NB4 (cell line): ENCODE results near the gene GALNT18.

Source experiments
- CTCF ChIP-seq: IDR thresholded peaks from one replicate; pipeline ENCODE4 v1.5.1; 2012; ENCODE audit warnings: low read depth, low read length
- MAX ChIP-seq: IDR thresholded peaks from 2 replicates; pipeline ENCODE4 v1.6.1; 2011; ENCODE audit warnings: low read depth, low read length
- MYC ChIP-seq: IDR thresholded peaks from 2 replicates; pipeline ENCODE4 v1.6.1; 2011; ENCODE audit warnings: low read depth, low read length
- POLR2A ChIP-seq: IDR thresholded peaks from 2 replicates; pipeline ENCODE4 v1.6.1; 2011; ENCODE audit warnings: mild to moderate bottlenecking; ENCODE audit not compliant: insufficient read length; ENCODE audit errors: extremely low read depth

- TF ChIP-seq CTCF (no peak), MAX (no peak), POLR2A (no peak), MYC (no peak)
Measured at GRCh38 chr11:11391169-11391568, 230.6 kb downstream of the GALNT18 start.
